Measurements from ENCODE around the gene SUCLG2.

DNA sequence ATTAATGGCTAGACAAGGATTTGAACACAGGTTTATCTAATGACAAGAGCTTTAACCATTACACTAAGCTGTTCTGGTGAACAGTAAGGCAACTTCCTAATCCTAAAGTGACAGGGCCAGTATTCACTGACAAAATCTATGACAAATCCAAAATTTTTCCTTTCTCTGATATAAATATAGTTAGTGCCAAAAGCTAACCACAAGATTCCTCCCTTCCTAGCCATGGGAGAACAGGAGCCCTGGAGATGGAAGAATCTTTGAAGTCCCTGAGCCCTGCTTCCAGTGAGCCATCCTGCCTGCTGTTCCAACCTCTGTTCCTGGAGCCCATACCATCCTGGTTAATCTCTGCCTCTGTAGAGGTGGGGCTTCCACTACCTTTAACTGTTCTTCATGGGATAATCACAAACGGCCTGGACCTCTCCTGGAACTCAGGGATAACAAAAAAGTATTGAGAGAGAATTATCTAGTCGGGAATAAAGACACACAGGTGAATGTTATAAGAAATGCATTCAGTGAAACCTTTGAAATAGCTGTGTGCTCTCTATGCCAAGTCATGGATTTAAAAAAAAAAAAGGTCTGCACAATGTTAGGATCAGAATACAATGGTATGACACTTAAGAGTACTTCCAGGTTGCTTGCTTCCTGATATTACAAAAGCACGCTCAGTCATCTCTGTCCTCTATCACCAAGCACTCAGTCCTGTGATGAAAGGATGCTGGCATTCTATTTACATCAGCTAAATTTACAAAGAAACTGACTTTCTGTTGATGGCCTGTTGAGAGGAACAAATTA lies 235.8 kb downstream of the SUCLG2 start:
- TF ChIP-seq, protein P1, sequence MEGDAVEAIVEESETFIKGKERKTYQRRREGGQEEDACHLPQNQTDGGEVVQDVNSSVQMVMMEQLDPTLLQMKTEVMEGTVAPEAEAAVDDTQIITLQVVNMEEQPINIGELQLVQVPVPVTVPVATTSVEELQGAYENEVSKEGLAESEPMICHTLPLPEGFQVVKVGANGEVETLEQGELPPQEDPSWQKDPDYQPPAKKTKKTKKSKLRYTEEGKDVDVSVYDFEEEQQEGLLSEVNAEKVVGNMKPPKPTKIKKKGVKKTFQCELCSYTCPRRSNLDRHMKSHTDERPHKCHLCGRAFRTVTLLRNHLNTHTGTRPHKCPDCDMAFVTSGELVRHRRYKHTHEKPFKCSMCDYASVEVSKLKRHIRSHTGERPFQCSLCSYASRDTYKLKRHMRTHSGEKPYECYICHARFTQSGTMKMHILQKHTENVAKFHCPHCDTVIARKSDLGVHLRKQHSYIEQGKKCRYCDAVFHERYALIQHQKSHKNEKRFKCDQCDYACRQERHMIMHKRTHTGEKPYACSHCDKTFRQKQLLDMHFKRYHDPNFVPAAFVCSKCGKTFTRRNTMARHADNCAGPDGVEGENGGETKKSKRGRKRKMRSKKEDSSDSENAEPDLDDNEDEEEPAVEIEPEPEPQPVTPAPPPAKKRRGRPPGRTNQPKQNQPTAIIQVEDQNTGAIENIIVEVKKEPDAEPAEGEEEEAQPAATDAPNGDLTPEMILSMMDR (IDR thresholded peaks at IDR 0.05) = no peak
- no peak for TF ChIP-seq POLR2A (IDR thresholded peaks at IDR 0.05)
